COLO668 (cell line): ENCODE results near the gene CACNB4.

Experiments used
- DNase-seq: peaks from one replicate; lab custom pipeline; 2025; ENCODE audit not compliant: unreplicated experiment; lab: John Stamatoyannopoulos, UW

The CACNB4 gene

GRCh38 chr2:152089238-152089637 lies 9.6 kb downstream of the CACNB4 start:
- DNase-seq: no peak

- no peak for DNase-seq
Measured at GRCh38 chr2:152088006-152088405, 10.8 kb downstream of the CACNB4 start.

- DNase-seq: no peak
Measured at GRCh38 chr2:152086231-152086630, 12.6 kb downstream of the CACNB4 start.

GRCh38 chr2:152084076-152084475 lies 14.8 kb downstream of the CACNB4 start:
- no peak for DNase-seq

DNA sequence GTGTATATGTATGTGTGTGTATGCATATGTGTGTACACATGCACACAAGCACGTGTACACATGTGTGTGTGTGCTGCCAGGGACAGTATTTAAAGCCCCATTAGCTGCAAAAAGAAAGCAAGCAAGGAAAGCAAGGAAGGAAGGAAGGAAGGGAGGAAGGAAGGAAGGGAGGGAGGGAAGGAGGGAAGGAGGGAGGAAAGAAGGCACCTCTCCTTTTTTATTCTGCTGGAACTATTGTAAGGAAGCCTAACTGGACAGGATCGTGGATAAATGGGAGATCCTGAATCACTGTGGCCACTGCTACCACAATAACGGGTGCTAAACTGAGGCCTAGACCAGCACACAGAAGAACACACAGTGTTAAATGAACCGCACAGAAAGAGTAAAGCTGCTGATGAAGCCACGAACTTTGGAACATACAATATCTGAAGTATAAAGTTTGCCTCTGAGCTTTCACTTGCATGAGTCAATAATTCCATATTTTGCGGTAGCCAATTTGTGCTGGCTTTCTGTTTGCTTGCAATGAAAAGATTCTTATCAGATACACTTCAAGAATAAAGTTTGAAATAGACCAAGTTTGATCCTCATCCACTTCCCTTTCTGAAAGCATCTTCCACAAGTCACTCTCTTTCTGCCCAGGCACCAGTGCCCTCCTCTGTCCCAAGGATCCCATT lies 15.5 kb downstream of the CACNB4 start:
- DNase-seq: no peak

DNA sequence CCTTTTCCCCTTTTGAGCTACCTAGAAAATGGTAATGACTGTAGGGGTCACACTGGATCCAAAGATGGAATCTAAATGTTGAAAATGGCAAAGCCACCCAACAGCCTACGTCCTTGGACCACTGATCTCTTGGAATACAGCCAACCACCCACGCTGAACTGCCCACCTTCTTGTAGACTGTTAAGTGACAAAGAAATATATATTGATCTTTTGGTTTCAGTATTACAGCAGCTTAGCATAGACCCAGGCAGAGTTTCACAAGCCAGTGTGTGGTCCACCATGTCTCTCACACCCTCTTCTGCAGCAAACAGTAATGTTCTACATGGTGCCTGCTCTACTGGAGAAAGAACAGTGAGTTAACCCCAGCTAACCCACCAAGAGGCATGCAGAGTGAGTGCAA lies 20.2 kb downstream of the CACNB4 start:
- DNase-seq: no peak

DNA sequence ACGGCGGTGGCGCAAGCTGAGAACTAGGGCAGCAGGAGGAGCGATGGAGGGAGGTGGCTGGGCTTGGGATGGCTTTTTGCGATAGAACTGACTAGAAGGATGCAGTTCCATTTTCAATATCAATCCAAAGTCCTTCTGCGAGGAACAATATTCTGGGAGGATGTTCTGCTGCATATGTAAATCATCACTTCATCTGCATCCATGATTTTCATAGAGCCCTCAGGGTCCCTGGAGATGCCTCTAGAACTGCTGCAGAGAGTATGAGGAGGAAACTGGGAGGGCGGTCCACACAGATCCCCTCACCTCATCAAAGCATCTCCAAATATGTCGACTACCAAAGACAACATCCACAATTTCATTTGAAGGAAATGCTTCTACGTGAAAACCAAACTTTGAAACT lies 20.8 kb downstream of the CACNB4 start:
- no peak for DNase-seq

DNA sequence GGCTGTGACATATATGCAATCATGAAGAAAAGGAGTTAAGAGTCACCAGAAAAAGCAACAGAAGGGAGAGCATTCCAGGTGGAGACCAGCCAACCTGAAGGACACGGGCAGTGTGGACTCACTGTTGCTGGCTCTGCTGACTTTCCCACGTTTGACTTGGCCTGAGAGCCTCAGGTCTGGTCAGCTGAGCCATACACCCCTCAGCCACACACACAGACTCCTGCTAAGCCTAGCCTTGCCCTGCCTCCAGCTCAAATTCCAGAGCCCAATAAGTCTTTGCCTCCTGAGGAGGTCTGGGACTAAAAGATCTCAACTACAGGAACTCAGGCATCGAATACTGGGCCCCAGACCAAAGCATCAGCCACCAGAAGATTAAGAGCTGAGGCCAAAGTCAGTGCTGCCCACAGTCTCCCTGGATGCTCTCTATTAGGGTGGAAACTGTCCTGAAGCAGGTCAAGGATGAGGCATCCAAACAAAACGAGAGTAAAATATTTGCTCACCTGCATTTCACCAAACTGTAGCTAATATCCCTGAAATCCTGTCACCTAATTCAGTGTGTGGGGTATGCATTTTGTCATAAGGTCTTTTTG lies 23.3 kb downstream of the CACNB4 start:
- DNase-seq: no peak

DNA sequence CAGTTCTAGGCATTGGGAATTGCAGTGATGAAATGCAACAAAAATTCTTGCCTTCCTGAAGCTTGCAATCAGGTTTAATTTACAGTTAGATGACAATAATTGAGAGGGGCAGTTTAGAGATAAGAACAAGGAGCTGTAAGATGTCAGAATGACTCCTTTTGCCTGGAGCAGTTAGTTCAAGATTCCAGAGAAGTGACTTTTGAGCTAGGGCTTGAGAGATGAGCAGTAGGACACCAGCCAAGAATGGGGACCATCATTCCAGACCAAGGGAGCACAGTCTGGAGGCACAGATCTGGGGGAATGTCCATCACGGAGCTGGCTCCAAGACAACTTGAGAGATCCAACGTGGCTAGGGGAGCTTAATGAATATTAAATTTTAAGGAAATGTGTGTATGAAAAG lies 26.8 kb downstream of the CACNB4 start:
- DNase-seq: no peak

GRCh38 chr2:152071518-152071917 lies 27.3 kb downstream of the CACNB4 start:
- no peak for DNase-seq

DNA sequence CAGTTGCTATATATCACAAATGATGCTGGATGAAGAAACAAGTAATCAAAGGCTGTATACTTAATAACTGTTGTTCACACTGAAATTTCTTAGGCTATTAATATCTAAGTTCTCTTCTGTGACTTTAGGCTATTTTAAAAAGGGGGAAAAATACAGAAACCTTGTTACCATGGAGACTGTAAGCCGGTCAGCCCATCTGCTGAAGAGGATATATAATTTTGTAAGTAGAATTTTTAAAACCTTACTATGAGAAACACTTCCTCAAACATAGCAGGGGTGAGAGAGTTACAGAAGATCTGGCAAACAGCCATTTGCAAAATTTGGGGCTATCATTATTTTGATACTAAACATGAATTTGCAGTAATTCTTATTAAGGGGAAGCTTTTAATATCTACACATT lies 27.8 kb downstream of the CACNB4 start:
- DNase-seq: no peak

GRCh38 chr2:152068226-152068625 lies 30.6 kb downstream of the CACNB4 start:
- no peak for DNase-seq

DNA sequence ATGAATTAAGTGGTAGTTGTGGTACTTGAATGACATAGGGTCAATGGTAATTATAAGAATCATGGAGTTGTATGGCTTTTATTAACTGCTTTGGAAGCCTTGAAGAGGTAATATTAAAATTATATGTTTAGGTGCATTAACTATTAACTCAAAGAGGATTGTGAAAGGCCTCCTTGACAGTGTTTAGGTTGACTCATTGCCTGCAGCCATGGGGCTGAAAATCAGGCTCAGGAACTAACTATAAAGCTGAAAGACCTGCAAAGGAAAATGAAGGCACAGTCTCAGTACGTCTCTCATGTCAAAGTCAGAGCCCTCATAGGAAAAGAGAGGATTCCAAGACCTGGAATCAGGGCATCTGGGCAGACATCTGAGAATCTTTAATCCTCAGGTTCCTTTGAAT lies 31.0 kb downstream of the CACNB4 start:
- no peak for DNase-seq

GRCh38 chr2:152065945-152066344 lies 32.9 kb downstream of the CACNB4 start:
- DNase-seq: no peak

- no peak for DNase-seq
Measured at GRCh38 chr2:152064001-152064400, 34.8 kb downstream of the CACNB4 start.

DNA sequence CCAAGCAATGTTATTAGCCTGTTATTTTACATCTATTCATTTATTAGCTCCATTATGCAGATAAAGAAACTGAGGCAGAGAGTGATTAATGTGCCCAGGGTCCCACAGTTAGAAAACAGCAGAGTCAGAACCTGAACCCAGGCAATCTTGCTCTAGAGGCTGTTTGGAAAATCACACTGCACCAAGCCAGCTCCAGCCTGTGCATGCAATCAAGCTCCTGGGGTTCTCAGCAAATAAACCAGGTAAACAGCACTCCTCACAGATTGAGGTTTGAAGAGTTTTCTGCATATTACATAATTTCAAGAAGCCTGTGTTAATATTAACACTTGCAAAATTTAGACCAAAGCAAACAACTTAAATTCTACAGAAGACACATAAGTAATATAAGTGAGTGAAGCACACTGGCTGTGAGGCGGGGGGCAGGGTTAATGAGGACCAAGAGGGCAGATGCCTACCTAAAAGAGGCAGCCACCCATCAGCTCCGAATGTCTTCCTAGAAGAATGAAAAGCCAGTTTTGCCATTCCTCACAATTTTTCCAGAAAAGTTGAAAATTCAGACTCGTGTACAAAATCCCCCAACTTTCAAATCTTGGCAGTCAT lies 35.4 kb downstream of the CACNB4 start:
- DNase-seq: no peak

DNA sequence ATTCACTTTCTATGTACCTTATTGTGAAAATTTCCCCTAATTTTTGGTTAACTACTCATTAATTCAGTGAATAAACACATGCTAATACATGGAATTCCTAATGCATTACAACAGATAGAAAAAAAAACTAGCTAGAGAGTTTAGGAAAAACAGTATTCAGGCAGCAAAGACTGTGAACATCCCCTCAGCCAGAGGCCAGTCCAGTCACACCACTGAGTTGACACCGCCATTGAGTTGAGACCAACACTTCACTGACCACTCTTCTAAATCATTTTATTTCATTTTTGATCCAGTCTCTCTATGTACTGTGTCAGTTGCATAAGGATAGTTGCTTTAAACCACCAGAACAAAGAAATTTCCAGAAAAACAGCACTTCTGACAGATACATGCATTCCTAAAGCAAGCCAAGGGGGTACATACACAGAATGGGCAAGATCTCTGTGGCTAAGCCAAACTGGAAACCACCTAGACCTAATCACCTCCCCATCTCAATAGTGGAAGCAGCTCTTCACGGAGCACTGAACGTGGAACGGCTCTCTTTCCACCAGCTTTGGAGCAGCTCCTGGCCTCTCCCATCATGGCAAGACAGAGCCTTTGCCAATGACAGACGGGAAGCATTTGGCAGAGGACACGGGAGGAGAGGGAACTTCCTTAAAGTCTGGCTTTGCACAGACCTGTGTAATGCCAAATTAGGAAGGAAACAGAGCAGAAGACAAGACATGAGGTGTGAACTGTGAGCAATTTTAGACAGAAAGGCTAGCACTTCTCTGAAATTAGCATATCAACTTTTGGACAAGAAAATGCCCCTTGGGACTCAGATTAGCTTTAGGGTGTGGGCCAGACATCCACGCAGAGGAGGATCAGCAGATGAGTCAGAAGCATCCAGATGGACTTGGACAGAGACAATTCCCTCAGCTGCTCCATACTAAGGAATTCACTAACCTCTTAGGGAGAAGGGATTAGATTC lies 36.4 kb downstream of the CACNB4 start:
- no peak for DNase-seq

- no peak for DNase-seq
Measured at GRCh38 chr2:152061383-152061782, 37.5 kb downstream of the CACNB4 start.

GRCh38 chr2:152058655-152059054 lies 40.2 kb downstream of the CACNB4 start:
- DNase-seq: no peak

GRCh38 chr2:152056418-152056817 lies 42.4 kb downstream of the CACNB4 start:
- DNase-seq: no peak

- DNase-seq: no peak
Measured at GRCh38 chr2:152055366-152056108, 43.3 kb downstream of the CACNB4 start.
